ENCODE data around the gene GRK1.

- no peak for TF ChIP-seq CTCF (IDR thresholded peaks at IDR 0.05)
- TF ChIP-seq POLR2A (IDR thresholded peaks at IDR 0.05) = no peak
Measured at GRCh38 chr13:113625965-113626721, 40.9 kb upstream of the GRK1 start.

All from heart left ventricle (tissue), 13 donors.